HepG2 (cell line): ENCODE data around the gene FBXO41. TPM values are rescaled to one million over a fixed set of nuclear protein-coding genes. Genes with fewer than 3 reads are reported as not detected.
A peak's percentile ranks its signal among the peaks of the same experiment; 100 is the strongest.

Experiments used
- ARNT2 ChIP-seq: sonication (generic); formaldehyde crosslinking; IDR thresholded peaks from 2 replicates; pipeline ENCODE4 v1.8.0; 2022; ENCODE audit warnings: mild to moderate bottlenecking, low read depth, missing genetic modification reagents, moderate library complexity
- DPF2 ChIP-seq: sonication (generic); formaldehyde crosslinking; IDR thresholded peaks from 2 replicates; pipeline ENCODE4 v1.4.0; 2020; ENCODE audit warnings: mild to moderate bottlenecking, low read depth, missing genetic modification reagents, borderline replicate concordance
- DRAP1 ChIP-seq: IDR thresholded peaks from 2 replicates; pipeline ENCODE4 v1.6.1; 2016; ENCODE audit warnings: missing genetic modification reagents, missing compliant biosample characterization
- FOXA1 ChIP-seq, 2 experiments: fragments of 450-650 bp in 1 of 2; sonication (generic) in 1 of 2; formaldehyde crosslinking in 1 of 2; IDR thresholded peaks; 2 replicates each; pipeline versions ENCODE4 v1.4.0 to v1.6.1; 2016 to 2020; ENCODE audit warnings: missing genetic modification reagents in 1 of 2
- GTF3A ChIP-seq: sonication (generic); formaldehyde crosslinking; conservative IDR thresholded peaks from 2 replicates; pipeline ENCODE4 v1.4.0; 2020; ENCODE audit warnings: mild to moderate bottlenecking, missing genetic modification reagents
- PHF21A ChIP-seq: sonication (generic); formaldehyde crosslinking; IDR thresholded peaks from 2 replicates; pipeline ENCODE4 v1.5.0; 2020; ENCODE audit warnings: mild to moderate bottlenecking, missing genetic modification reagents
- PHF5A ChIP-seq: IDR thresholded peaks from one replicate; pipeline ENCODE4 v1.6.1; 2018; ENCODE audit warnings: low read depth, missing genetic modification reagents; ENCODE audit not compliant: unreplicated experiment
- SIX4 ChIP-seq: sonication (generic); formaldehyde crosslinking; IDR thresholded peaks from 2 replicates; pipeline ENCODE4 v1.4.0; 2020; ENCODE audit warnings: missing genetic modification reagents
- SOX13 ChIP-seq, 3 experiments: fragments of 450-650 bp in 1 of 3; sonication (generic) in 1 of 3; formaldehyde crosslinking in 1 of 3; IDR thresholded peaks in 2 of 3; conservative IDR thresholded peaks in 1 of 3; 2 replicates each; pipeline versions ENCODE4 v1.5.0 to v1.6.1; 2016 to 2020; ENCODE audit warnings: antibody characterized with exemption in 1 of 3, mild to moderate bottlenecking in 1 of 3, missing compliant biosample characterization in 1 of 3, missing genetic modification reagents in 1 of 3, moderate library complexity in 1 of 3
- ZBTB7B ChIP-seq: sonication (generic); formaldehyde crosslinking; IDR thresholded peaks from 2 replicates; pipeline ENCODE4 v1.4.0; 2020; ENCODE audit warnings: missing genetic modification reagents
- ZC3H13 ChIP-seq: sonication (generic); formaldehyde crosslinking; IDR thresholded peaks from 2 replicates; pipeline ENCODE4 v1.8.1; 2023; ENCODE audit warnings: mild to moderate bottlenecking, missing genetic modification reagents, moderate library complexity
- ZNF136 ChIP-seq: sonication (generic); formaldehyde crosslinking; IDR thresholded peaks from 2 replicates; pipeline ENCODE4 v1.8.1; 2022; ENCODE audit warnings: low read depth, mild to moderate bottlenecking, moderate library complexity, missing genetic modification reagents
- ZNF503 ChIP-seq: sonication (generic); formaldehyde crosslinking; IDR thresholded peaks from 2 replicates; pipeline ENCODE4 v1.4.0; 2020; ENCODE audit warnings: missing genetic modification reagents
- ZNF839 ChIP-seq: sonication (generic); formaldehyde crosslinking; IDR thresholded peaks from 2 replicates; pipeline ENCODE4 v1.4.0; 2020; ENCODE audit warnings: missing genetic modification reagents, mild to moderate bottlenecking, borderline replicate concordance
- ZSCAN9 ChIP-seq: IDR thresholded peaks from 2 replicates; pipeline ENCODE4 v1.6.1; 2016; ENCODE audit warnings: borderline replicate concordance
- polyA plus RNA-seq, 8 experiments: library from polyadenylated mRNA; depleted of rRNA in 3 of 8; stranded (reverse) in 7 of 8; unstranded in 1 of 8; fragments of >200 nt; fragmentation: Illumina TruSeq in 4 of 8; extraction: Trizol in 4 of 8; gene quantifications; 2 replicates each; pipeline versions ENCODE4 v1.2.1 to v1.2.3, GENCODE V29; 2011 to 2016; ENCODE audit warnings: low read depth in 4 of 8, missing spikeins in 1 of 8, mixed read lengths in 1 of 8; ENCODE audit not compliant: insufficient read depth in 1 of 8
- total RNA-seq, 5 experiments: library from RNA; depleted of rRNA; stranded (reverse); fragments of >200 nt; fragmentation: Illumina TruSeq; extraction: Trizol; gene quantifications; 2 replicates each; pipeline ENCODE4 v1.2.3, GENCODE V29; 2016; ENCODE audit warnings: low read depth in 1 of 5
- TF ChIP-seq, protein P1 (sequence below): sonication (generic); formaldehyde crosslinking; IDR thresholded peaks from 2 replicates; pipeline ENCODE4 v1.4.0; 2020; ENCODE audit warnings: missing genetic modification reagents, borderline replicate concordance
- TF ChIP-seq, protein P2 (sequence below), 2 experiments: fragments of 450-650 bp in 1 of 2; sonication (generic) in 1 of 2; formaldehyde crosslinking; IDR thresholded peaks; 2 replicates each; pipeline versions ENCODE4 v1.5.0 to v1.8.0; 2020 to 2022; ENCODE audit warnings: mild to moderate bottlenecking in 1 of 2, missing genetic modification reagents in 1 of 2

The FBXO41 gene
- total and polyA plus RNA-seq, 2 of the 13 experiments (the other 11 are each of a cell fraction or from before 2014, with no cell fraction given): 4.2 to 10.3 TPM

DNA sequence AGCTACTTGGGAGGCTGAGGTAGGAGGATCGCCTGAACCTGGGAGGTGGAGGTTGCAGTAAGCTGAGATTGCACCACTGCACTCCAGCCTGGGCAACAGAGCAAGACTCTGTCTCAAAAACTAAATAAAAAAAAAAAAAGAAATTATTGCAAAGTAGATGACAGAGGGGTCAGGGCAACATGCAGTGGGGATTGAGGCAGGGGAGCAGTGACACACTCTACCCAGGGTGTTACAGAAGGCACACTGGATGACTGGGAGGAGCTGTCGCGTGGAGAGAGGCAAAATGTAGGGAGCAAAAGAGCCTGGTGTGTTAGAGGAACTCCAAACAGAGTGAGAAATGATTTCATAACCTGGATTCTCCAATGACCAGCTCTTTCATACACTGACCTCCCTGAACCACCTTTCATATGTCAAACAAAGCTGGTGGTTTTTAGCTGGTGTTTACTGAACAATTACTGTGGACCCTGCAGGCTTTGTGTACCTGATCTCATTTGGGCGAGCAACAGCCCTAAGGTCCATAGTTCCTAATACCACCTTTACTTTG, 22.1 kb downstream of the FBXO41 start (continued):
- TF ChIP-seq, protein P1, sequence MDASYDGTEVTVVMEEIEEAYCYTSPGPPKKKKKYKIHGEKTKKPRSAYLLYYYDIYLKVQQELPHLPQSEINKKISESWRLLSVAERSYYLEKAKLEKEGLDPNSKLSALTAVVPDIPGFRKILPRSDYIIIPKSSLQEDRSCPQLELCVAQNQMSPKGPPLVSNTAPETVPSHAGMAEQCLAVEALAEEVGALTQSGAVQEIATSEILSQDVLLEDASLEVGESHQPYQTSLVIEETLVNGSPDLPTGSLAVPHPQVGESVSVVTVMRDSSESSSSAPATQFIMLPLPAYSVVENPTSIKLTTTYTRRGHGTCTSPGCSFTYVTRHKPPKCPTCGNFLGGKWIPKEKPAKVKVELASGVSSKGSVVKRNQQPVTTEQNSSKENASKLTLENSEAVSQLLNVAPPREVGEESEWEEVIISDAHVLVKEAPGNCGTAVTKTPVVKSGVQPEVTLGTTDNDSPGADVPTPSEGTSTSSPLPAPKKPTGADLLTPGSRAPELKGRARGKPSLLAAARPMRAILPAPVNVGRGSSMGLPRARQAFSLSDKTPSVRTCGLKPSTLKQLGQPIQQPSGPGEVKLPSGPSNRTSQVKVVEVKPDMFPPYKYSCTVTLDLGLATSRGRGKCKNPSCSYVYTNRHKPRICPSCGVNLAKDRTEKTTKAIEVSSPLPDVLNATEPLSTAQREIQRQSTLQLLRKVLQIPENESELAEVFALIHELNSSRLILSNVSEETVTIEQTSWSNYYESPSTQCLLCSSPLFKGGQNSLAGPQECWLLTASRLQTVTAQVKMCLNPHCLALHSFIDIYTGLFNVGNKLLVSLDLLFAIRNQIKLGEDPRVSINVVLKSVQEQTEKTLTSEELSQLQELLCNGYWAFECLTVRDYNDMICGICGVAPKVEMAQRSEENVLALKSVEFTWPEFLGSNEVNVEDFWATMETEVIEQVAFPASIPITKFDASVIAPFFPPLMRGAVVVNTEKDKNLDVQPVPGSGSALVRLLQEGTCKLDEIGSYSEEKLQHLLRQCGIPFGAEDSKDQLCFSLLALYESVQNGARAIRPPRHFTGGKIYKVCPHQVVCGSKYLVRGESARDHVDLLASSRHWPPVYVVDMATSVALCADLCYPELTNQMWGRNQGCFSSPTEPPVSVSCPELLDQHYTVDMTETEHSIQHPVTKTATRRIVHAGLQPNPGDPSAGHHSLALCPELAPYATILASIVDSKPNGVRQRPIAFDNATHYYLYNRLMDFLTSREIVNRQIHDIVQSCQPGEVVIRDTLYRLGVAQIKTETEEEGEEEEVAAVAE (CRISPR knock-in tag): peak; percentile 95
- TF ChIP-seq SIX4 (CRISPR knock-in tag) (peak; percentile 21; the same call in 1 of the 2 replicates), FOXA1 (IDR thresholded peaks at IDR 0.05) (peak; percentile 80), FOXA1 (CRISPR knock-in tag; IDR thresholded peaks at IDR 0.05) (peak; percentile 95), PHF5A (CRISPR knock-in tag) (peak; percentile 88), ZC3H13 (CRISPR knock-in tag) (0 out of 2 replicates have a peak, but pooled peaks have one; percentile 46), DRAP1 (peak; percentile 55), GTF3A (CRISPR knock-in tag) (0 out of 2 replicates have a peak, but pooled peaks have one; percentile 2), PHF21A (CRISPR knock-in tag) (peak; percentile 75), ZNF136 (CRISPR knock-in tag) (peak; percentile 34; the same call in 1 of the 2 replicates), ZBTB7B (CRISPR knock-in tag) (peak; percentile 78; the same call in 1 of the 2 replicates), DPF2 (CRISPR knock-in tag) (peak; percentile 79; the same call in 1 of the 2 replicates), ARNT2 (CRISPR knock-in tag) (0 out of 2 replicates have a peak, but pooled peaks have one; percentile 35), ZNF503 (peak; percentile 34; the same call in 1 of the 2 replicates), ZNF839 (no peak), SOX13 (IDR thresholded peaks at IDR 0.05) (peak; percentile 84), SOX13 (CRISPR knock-in tag; conservative IDR thresholded peaks at IDR 0.05 in 1 of 2, IDR thresholded peaks at IDR 0.05 in 1 of 2) (peak in 1 of 2 experiments; percentile 96; a peak in 2 of 4 replicates), ZSCAN9 (peak; percentile 91; the same call in 1 of the 2 replicates)
- TF ChIP-seq, protein P2, sequence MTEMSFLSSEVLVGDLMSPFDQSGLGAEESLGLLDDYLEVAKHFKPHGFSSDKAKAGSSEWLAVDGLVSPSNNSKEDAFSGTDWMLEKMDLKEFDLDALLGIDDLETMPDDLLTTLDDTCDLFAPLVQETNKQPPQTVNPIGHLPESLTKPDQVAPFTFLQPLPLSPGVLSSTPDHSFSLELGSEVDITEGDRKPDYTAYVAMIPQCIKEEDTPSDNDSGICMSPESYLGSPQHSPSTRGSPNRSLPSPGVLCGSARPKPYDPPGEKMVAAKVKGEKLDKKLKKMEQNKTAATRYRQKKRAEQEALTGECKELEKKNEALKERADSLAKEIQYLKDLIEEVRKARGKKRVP (CRISPR knock-in tag; IDR thresholded peaks at IDR 0.05): peak in 1 of 2 experiments; percentile 54; a peak in 1 of 4 replicates
